GM12872 (cell line): ENCODE data around the gene ADRA1B.

Experiments used
- CTCF ChIP-seq: IDR thresholded peaks from 3 replicates; pipeline ENCODE4 v1.5.1; 2011; ENCODE audit warnings: low read depth, mild to moderate bottlenecking, low read length, moderate library complexity; ENCODE audit not compliant: insufficient read depth

Gene ADRA1B

GRCh38 chr5:159881967-159882366, 34.3 kb upstream of the ADRA1B start:
- TF ChIP-seq CTCF: no peak

GRCh38 chr5:159883522-159883950, 32.7 kb upstream of the ADRA1B start:
- TF ChIP-seq CTCF: no peak

GRCh38 chr5:159884917-159885620, 31.2 kb upstream of the ADRA1B start:
- no peak for TF ChIP-seq CTCF

GRCh38 chr5:159886296-159886695, 30.0 kb upstream of the ADRA1B start:
- no peak for TF ChIP-seq CTCF

GRCh38 chr5:159887050-159887449, 29.2 kb upstream of the ADRA1B start:
- TF ChIP-seq CTCF: no peak

GRCh38 chr5:159888860-159889259, 27.4 kb upstream of the ADRA1B start:
- TF ChIP-seq CTCF: no peak

- no peak for TF ChIP-seq CTCF
Measured at GRCh38 chr5:159890141-159890540, 26.1 kb upstream of the ADRA1B start.
